K562 treated with DMSO at 1 percent for 24 hours (cell line): ENCODE measurements around the gene TRPC5OS. TPM values are rescaled to one million over a fixed set of nuclear protein-coding genes. Genes with fewer than 3 reads are reported as not detected.

Experiments used
- total RNA-seq: library from RNA; unstranded; fragments of 300-600 nt; gene quantifications from 2 replicates; pipeline ENCODE4 v1.2.3, GENCODE V29; 2022; ENCODE audit warnings: low read depth; ENCODE audit not compliant: insufficient read depth

TRPC5OS gene
- not detected in 2 replicates for total RNA-seq

GRCh38 chrX:111875881-111876280 is at the start of gene TRPC5OS:
Gene TRPC5OS, plus strand, starts transcription at chrX:111876181. Its CDS starts 25,669 bp downstream, at chrX:111901850.

Other genes with a start within 250 kb of the TRPC5OS start
- gene ALG13, start 195.0 kb upstream of the TRPC5OS start, total RNA-seq = 16.0 and 18.2 TPM in 2 replicates
- gene TRPC5, start 206.6 kb downstream of the TRPC5OS start, total RNA-seq = not detected in 2 replicates
- gene RTL4, start 206.8 kb downstream of the TRPC5OS start, total RNA-seq = not detected in 2 replicates